HEK293T (cell line): ENCODE data around the gene RPRD1A.

Experiments
- ELF4 ChIP-seq: fragments of 450-650 bp; IDR thresholded peaks from 2 replicates; pipeline ENCODE4 v1.6.1; 2017; ENCODE audit warnings: antibody characterized with exemption
- FOXM1 ChIP-seq: fragments of 450-650 bp; IDR thresholded peaks from 2 replicates; pipeline ENCODE4 v1.6.1; 2017; ENCODE audit warnings: mild to moderate bottlenecking, borderline replicate concordance
- HDGF ChIP-seq: fragments of 450-650 bp; IDR thresholded peaks from 2 replicates; pipeline ENCODE4 v1.6.1; 2017; ENCODE audit warnings: antibody characterized with exemption, borderline replicate concordance
- LEF1 ChIP-seq: fragments of 450-650 bp; IDR thresholded peaks from 2 replicates; pipeline ENCODE4 v1.6.1; 2017; ENCODE audit warnings: mild to moderate bottlenecking, borderline replicate concordance
- SP1 ChIP-seq: fragments of 450-650 bp; IDR thresholded peaks from 2 replicates; pipeline ENCODE4 v1.6.1; 2017

DNA sequence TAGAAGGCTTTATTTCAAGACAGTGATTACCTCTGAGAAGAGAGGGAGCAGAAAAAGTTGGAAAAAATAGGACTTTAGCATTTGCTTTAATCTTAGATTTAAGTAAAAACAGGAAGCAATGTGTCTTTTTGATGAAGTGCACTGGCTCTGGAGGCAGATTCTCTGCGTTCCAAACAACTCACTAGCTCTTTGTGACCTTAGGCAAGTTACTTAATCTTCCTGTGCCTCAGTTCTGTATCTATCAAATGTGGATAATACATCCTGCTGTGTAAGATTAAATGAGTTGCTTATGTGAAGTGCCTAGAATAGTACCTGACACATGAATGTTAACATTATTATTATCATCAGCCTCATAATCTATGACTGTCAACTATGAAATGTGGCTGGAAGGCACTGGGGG is 42.3 kb downstream of the RPRD1A start:
- no peak for TF ChIP-seq LEF1
- TF ChIP-seq HDGF, result no peak
- no peak for TF ChIP-seq SP1
- no peak for TF ChIP-seq FOXM1
- TF ChIP-seq ELF4, result no peak
